HG02943 (cell line): ENCODE measurements around the gene LIG4.
"Not testable (repeated sequence)": the region's sequence is repeated elsewhere in the genome, so short reads cannot be mapped to it uniquely, and the experiment has no call there.

ENCODE experiments used
- ATAC-seq: cut with Tn5 transposase; IDR thresholded peaks from one replicate; pipeline ENCODE4 v1.9.1; 2021; ENCODE audit warnings: mild to moderate bottlenecking, low read depth, moderate library complexity; ENCODE audit not compliant: unreplicated experiment

The LIG4 gene

GRCh38 chr13:108215436-108215835 is at the start of gene LIG4:
Gene LIG4 (minus strand): TSS chr13:108215536. CDS start chr13:108211268, 4,268 bp downstream.
- ATAC-seq, result peak; percentile 50

GRCh38 chr13:108263621-108264355 is 48.5 kb upstream of the LIG4 start:
- ATAC-seq, result no peak

GRCh38 chr13:108257248-108257647 is 41.9 kb upstream of the LIG4 start:
- no peak for ATAC-seq

GRCh38 chr13:108249150-108249549 is 33.8 kb upstream of the LIG4 start:
- ATAC-seq, result no peak

GRCh38 chr13:108230377-108230776 is 15.0 kb upstream of the LIG4 start:
- ATAC-seq, result no peak

- no peak for ATAC-seq
These were observed 12.4 kb upstream of the LIG4 start for GRCh38 chr13:108227651-108228272.

GRCh38 chr13:108226184-108226583 is 10.8 kb upstream of the LIG4 start:
- ATAC-seq, result peak; percentile 32

GRCh38 chr13:108225440-108225839 is 10.1 kb upstream of the LIG4 start:
- peak; percentile 48 for ATAC-seq

- ATAC-seq, result no peak
These were observed 8.6 kb upstream of the LIG4 start for GRCh38 chr13:108223687-108224503.

- ATAC-seq, result no peak
These were observed 4.7 kb upstream of the LIG4 start for GRCh38 chr13:108220041-108220440.

GRCh38 chr13:108218044-108218974 is 3.0 kb upstream of the LIG4 start, which contains the start of gene ABHD13:
Gene ABHD13 (plus strand): TSS chr13:108218392. CDS start chr13:108229219, 10,827 bp downstream.
- ATAC-seq, result peak; percentile 78

GRCh38 chr13:108217307-108218043 is 2.1 kb upstream of the LIG4 start:
- ATAC-seq, result not testable (repeated sequence)

GRCh38 chr13:108214441-108215271 is 680 bp downstream of the LIG4 start:
- no peak for ATAC-seq

GRCh38 chr13:108213946-108214345 is 1.4 kb downstream of the LIG4 start:
- ATAC-seq, result no peak

GRCh38 chr13:108212886-108213285 is 2.5 kb downstream of the LIG4 start:
- ATAC-seq, result peak; percentile 39

GRCh38 chr13:108210551-108210950 is 4.8 kb downstream of the LIG4 start:
- no peak for ATAC-seq

GRCh38 chr13:108200781-108201398 is 14.4 kb downstream of the LIG4 start:
- no peak for ATAC-seq

- ATAC-seq, result no peak
These were observed 19.5 kb downstream of the LIG4 start for GRCh38 chr13:108195861-108196260.
